ENCODE results near the gene PTPRF. TPM values are rescaled to one million over a fixed set of nuclear protein-coding genes. Genes with fewer than 3 reads are reported as not detected.

PTPRF gene
- total and polyA plus RNA-seq, 4 donors: 40.0 to 160 (median 92.1) TPM

DNA sequence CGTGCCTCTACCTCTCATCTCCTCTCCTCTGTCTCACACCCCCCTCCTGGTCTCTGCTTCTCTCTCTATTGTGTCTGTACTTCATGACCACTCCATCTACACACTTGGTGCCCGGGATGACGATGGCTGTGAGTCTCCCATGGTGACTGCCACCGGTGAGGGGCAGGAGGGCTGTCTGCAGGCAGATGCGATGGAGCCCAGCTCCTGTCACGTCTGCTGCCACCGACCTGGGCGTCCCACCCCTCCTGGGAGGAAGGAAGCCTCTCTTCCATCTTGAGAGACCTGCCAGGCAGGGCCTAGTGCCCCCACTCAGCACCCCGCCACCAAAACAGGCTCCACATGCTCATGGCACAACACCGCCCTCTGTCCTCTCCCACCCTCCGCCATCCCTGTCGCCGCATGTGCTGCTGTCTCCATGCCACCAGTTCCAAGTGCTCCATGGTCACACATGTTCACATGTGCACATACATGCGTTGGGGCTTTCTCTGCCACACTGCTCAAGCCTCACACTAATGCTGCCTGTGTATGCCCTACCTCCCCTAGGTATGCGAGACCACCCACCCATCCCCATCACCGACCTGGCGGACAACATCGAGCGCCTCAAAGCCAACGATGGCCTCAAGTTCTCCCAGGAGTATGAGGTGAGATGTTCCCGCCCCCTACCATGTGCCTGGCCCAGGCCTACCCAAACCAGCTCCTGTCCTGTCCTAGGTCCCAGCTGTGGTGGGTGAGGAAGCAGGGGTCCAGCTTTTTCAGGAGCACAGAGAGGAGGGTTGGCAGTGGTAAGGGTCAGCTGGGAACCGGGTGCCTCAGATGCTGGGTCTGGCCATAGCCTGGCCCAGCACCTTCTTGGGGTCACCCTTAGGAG is 82.6 kb downstream of the PTPRF start:
- DNase-seq (no peak), ATAC-seq (ENCODE audit: insufficient read depth, low FRiP score) (no peak)
- H3K9ac ChIP-seq (ENCODE audit: insufficient read depth in 1 of 2, low read length in 2 of 2): no peak overlapping the region
- H3K27ac ChIP-seq (ENCODE audit: low read depth in 1 of 2, low read length in 1 of 2): no peak overlapping the region
- no peak overlapping the region for H3K4me3 ChIP-seq
- no peaks in the 10 kb centered on the region for H3K4me1 ChIP-seq (ENCODE audit: control insufficient read depth in 5 of 5, insufficient read depth in 5 of 5, low read length in 5 of 5)
- TF ChIP-seq, protein P1, sequence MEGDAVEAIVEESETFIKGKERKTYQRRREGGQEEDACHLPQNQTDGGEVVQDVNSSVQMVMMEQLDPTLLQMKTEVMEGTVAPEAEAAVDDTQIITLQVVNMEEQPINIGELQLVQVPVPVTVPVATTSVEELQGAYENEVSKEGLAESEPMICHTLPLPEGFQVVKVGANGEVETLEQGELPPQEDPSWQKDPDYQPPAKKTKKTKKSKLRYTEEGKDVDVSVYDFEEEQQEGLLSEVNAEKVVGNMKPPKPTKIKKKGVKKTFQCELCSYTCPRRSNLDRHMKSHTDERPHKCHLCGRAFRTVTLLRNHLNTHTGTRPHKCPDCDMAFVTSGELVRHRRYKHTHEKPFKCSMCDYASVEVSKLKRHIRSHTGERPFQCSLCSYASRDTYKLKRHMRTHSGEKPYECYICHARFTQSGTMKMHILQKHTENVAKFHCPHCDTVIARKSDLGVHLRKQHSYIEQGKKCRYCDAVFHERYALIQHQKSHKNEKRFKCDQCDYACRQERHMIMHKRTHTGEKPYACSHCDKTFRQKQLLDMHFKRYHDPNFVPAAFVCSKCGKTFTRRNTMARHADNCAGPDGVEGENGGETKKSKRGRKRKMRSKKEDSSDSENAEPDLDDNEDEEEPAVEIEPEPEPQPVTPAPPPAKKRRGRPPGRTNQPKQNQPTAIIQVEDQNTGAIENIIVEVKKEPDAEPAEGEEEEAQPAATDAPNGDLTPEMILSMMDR (IDR thresholded peaks at IDR 0.05; ENCODE audit: control extremely low read depth, extremely low read depth): no peak
- WGBS, 2 donors: 92 to 95% methylated on average over 22 of the region's 22 CpGs
- H3K27me3 ChIP-seq (ENCODE audit: control insufficient read depth in 3 of 3, insufficient read depth in 3 of 3, low read length in 2 of 3): no peaks in the 10 kb centered on the region
- H3K36me3 ChIP-seq (ENCODE audit: control insufficient read depth in 4 of 4, insufficient read depth in 4 of 4, low read length in 4 of 4): peaks cover 0 to 29% (median 4%) of the 10 kb centered on the region in 4 donors
- H3K9me3 ChIP-seq (ENCODE audit: control insufficient read depth in 4 of 4, insufficient read depth in 3 of 4, low read length in 3 of 4): peaks cover 0 to 1% (median 0%) of the 10 kb centered on the region in 4 donors

DNA sequence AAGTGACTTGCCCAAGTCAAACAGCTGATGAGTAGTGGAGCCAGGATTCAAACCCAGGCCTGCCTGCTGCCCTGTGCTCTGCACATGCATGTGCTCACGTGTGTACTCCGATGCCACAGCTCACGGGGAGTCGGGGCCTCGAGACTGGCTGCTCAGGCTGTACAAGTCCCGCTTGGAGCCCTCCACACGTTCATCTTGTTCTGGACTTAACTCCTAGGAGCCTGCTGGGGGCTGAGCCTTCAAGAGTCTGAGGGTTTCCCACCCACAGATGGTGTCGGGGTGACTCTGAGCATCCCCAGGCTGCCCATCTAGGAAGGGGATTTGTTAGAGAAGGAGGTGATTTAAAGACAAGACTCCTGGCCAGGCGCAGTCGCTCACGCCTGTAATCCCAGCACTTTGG is 83.5 kb downstream of the PTPRF start:
- Histone ChIP-seq H3K27ac (ENCODE audit: low read depth in 1 of 2, low read length in 1 of 2) (no peak overlapping the region), H3K9me3 (ENCODE audit: control insufficient read depth in 4 of 4, insufficient read depth in 3 of 4, low read length in 3 of 4) (peaks cover 0 to 1% (median 0%) of the 10 kb centered on the region in 4 donors), H3K9ac (ENCODE audit: insufficient read depth in 1 of 2, low read length in 2 of 2) (no peak overlapping the region), H3K27me3 (ENCODE audit: control insufficient read depth in 3 of 3, insufficient read depth in 3 of 3, low read length in 2 of 3) (no peaks in the 10 kb centered on the region), H3K4me3 (no peak overlapping the region), H3K36me3 (ENCODE audit: control insufficient read depth in 4 of 4, insufficient read depth in 4 of 4, low read length in 4 of 4) (peaks cover 0 to 29% (median 4%) of the 10 kb centered on the region in 4 donors), H3K4me1 (ENCODE audit: control insufficient read depth in 5 of 5, insufficient read depth in 5 of 5, low read length in 5 of 5) (no peaks in the 10 kb centered on the region)
- DNase-seq (no peak), ATAC-seq (ENCODE audit: insufficient read depth, low FRiP score) (no peak)
- TF ChIP-seq, protein P1 (IDR thresholded peaks at IDR 0.05; ENCODE audit: control extremely low read depth, extremely low read depth): no peak
- 93 to 98% methylated on average over 11 of the region's 11 CpGs for WGBS, 2 donors

DNA sequence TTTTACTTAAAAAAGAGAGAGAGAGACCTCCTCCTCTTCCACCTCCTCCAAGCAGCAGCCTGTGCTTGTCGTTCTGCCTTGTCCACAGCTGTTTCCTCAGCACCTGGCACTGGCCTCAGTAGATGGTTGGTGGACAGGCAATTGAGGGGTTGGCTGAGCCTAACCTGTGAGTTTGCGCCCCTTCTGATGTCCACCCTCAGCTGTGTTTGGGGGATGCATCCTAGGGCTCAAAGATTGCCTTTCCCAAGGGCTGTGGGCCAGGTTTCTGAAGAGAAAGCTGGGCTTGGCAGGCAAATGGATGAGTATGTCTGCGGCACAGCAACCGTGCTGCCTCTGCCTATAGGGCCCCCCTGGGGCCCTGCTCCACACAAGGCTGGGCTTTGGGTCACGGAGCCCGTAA is 84.2 kb downstream of the PTPRF start:
- TF ChIP-seq, protein P1 (IDR thresholded peaks at IDR 0.05; ENCODE audit: control extremely low read depth, extremely low read depth): no peak
- H3K36me3 ChIP-seq (ENCODE audit: control insufficient read depth in 4 of 4, insufficient read depth in 4 of 4, low read length in 4 of 4): peaks cover 0 to 31% (median 6%) of the 10 kb centered on the region in 4 donors
- H3K4me3 ChIP-seq: no peak overlapping the region
- H3K27ac ChIP-seq (ENCODE audit: low read depth in 1 of 2, low read length in 1 of 2): no peak overlapping the region
- no peaks in the 10 kb centered on the region for H3K4me1 ChIP-seq (ENCODE audit: control insufficient read depth in 5 of 5, insufficient read depth in 5 of 5, low read length in 5 of 5)
- no peaks in the 10 kb centered on the region for H3K27me3 ChIP-seq (ENCODE audit: control insufficient read depth in 3 of 3, insufficient read depth in 3 of 3, low read length in 2 of 3)
- no peak for DNase-seq
- no peak overlapping the region for H3K9ac ChIP-seq (ENCODE audit: insufficient read depth in 1 of 2, low read length in 2 of 2)
- 86 to 87% methylated on average over 6 of the region's 6 CpGs for WGBS, 2 donors
- peaks cover 0 to 1% (median 0%) of the 10 kb centered on the region in 4 donors for H3K9me3 ChIP-seq (ENCODE audit: control insufficient read depth in 4 of 4, insufficient read depth in 3 of 4, low read length in 3 of 4)
- no peak for ATAC-seq (ENCODE audit: insufficient read depth, low FRiP score)
